Measurements from ENCODE around the gene CNTN6.

The CNTN6 gene

DNA sequence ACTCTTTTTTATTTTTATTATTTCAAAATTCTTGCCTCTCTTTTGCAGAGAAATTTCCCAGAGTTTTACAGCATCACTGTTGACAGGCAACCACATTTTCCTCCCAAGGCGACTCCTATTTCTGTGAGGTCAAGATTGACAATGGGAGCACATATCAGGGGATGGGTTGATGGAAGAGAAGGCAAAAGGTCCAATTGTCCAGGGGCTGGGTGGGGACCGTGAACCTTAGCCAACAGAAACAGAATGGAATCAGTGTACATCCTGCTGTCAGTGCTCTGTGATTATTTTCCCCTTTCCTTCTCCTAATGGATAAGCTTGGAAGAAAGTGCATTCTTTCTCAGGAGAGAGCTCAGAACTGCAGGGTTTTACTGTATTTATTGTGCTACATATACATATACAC is 42.4 kb downstream of the CNTN6 start:
- TF ChIP-seq, protein P1, sequence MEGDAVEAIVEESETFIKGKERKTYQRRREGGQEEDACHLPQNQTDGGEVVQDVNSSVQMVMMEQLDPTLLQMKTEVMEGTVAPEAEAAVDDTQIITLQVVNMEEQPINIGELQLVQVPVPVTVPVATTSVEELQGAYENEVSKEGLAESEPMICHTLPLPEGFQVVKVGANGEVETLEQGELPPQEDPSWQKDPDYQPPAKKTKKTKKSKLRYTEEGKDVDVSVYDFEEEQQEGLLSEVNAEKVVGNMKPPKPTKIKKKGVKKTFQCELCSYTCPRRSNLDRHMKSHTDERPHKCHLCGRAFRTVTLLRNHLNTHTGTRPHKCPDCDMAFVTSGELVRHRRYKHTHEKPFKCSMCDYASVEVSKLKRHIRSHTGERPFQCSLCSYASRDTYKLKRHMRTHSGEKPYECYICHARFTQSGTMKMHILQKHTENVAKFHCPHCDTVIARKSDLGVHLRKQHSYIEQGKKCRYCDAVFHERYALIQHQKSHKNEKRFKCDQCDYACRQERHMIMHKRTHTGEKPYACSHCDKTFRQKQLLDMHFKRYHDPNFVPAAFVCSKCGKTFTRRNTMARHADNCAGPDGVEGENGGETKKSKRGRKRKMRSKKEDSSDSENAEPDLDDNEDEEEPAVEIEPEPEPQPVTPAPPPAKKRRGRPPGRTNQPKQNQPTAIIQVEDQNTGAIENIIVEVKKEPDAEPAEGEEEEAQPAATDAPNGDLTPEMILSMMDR (IDR thresholded peaks at IDR 0.05; ENCODE audit: low read depth, low read length) = no peak
- H3K36me3 ChIP-seq = no peaks in the 10 kb centered on the region
- H3K4me3 ChIP-seq (ENCODE audit: low read depth, low read length) = no peak overlapping the region
- no peaks in the 10 kb centered on the region for H3K9me3 ChIP-seq (ENCODE audit: severe bottlenecking)
- H3K27me3 ChIP-seq (ENCODE audit: insufficient read depth, low read depth, severe bottlenecking) = no peaks in the 10 kb centered on the region
- DNase-seq = no peak
- no peak overlapping the region for H3K27ac ChIP-seq

DNA sequence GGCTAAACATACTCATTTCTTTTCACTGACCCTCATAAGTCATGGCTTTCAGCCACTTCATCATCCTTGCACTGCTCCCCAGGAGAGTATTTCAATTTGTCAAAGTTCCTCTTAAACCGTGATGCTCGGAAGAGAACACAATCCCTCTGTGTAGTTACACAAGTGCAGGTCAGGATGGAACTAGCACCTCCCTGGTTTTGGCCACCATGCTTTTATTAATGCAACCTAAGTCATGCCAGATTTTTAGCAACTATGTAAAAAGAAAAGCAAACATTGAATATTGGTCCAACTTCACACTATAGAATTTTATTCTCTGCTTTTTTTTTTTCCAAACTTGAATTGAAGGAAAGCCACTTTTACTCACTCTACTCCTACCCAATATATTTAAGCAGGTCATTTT is 45.2 kb downstream of the CNTN6 start:
- Histone ChIP-seq H3K27me3 (ENCODE audit: insufficient read depth, low read depth, severe bottlenecking) (no peaks in the 10 kb centered on the region), H3K27ac (no peak overlapping the region), H3K36me3 (no peaks in the 10 kb centered on the region), H3K4me3 (ENCODE audit: low read depth, low read length) (no peak overlapping the region), H3K9me3 (ENCODE audit: severe bottlenecking) (no peaks in the 10 kb centered on the region)
- no peak for DNase-seq
- TF ChIP-seq, protein P1 (IDR thresholded peaks at IDR 0.05; ENCODE audit: low read depth, low read length) = no peak

DNA sequence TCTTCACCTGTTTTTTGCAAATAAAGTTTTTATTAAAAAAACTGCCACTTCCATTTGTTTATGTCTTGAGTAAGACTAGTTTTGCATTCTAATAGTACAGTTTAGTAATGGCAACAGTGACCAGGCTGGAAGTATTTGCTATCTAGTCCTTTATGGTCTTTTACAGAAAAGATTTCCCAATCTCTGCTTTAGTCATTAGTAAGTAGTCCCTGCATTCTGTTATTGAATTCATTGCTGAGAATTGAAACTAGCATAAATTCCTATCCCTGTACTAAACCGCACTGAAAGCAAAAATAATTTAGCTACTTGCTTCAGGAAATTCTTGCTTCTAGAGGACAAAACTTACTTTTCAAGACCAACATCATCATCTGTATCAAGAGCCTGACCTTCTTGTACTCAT is 46.2 kb downstream of the CNTN6 start:
- H3K27ac ChIP-seq = no peak overlapping the region
- no peak for DNase-seq
- no peak overlapping the region for H3K4me3 ChIP-seq (ENCODE audit: low read depth, low read length)
- no peaks in the 10 kb centered on the region for H3K36me3 ChIP-seq
- TF ChIP-seq, protein P1 (IDR thresholded peaks at IDR 0.05; ENCODE audit: low read depth, low read length) = no peak
- H3K27me3 ChIP-seq (ENCODE audit: insufficient read depth, low read depth, severe bottlenecking) = no peaks in the 10 kb centered on the region
- H3K9me3 ChIP-seq (ENCODE audit: severe bottlenecking) = no peaks in the 10 kb centered on the region

DNA sequence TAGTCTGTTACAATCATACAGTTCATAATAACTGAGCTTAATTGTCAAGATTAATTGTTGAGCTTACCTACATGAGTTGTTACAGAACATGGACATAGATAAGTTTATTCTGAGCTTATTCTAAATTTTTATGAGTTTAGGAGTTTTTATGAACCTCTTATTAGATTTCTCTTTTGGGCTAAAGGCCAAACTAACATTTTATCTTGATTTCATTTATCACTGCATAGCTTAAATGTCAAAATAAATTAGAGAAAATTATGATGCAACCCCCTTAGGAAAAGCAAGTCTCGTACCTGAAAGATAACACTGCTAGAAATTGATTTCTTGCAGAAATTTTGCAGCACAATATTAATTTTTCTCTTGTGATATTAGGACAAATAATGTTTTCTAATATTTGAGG is 54.5 kb downstream of the CNTN6 start:
- TF ChIP-seq, protein P1 (IDR thresholded peaks at IDR 0.05; ENCODE audit: low read depth, low read length) = no peak
- Histone ChIP-seq H3K27ac (no peak overlapping the region), H3K9me3 (ENCODE audit: severe bottlenecking) (no peaks in the 10 kb centered on the region)

DNA sequence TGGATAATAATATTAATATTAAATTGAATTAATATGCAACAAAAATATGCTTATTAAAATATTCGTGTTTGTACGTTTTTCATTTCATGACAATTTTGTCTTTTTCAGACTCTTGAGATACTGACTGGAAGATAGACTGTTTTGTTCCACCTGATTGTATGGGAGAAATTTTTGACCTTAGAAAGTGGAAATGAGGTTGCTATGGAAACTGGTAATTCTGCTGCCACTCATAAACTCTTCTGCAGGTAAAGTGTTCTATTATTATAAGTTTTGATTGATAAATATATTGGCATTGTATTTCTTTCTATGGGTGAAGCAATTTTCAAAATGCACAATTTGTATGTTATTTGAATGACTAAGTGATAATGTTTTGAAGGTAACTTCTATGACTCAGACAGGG is 55.0 kb downstream of the CNTN6 start:
- TF ChIP-seq, protein P1 (IDR thresholded peaks at IDR 0.05; ENCODE audit: low read depth, low read length) = no peak
- Histone ChIP-seq H3K27me3 (ENCODE audit: insufficient read depth, low read depth, severe bottlenecking) (no peaks in the 10 kb centered on the region), H3K9me3 (ENCODE audit: severe bottlenecking) (no peaks in the 10 kb centered on the region), H3K4me3 (ENCODE audit: low read depth, low read length) (no peak overlapping the region), H3K27ac (no peak overlapping the region), H3K36me3 (no peaks in the 10 kb centered on the region)
- no peak for DNase-seq

More for the DNA sequence above, 54.5 kb downstream of the CNTN6 start:
- no peaks in the 10 kb centered on the region for H3K36me3 ChIP-seq
- no peak overlapping the region for H3K4me3 ChIP-seq (ENCODE audit: low read depth, low read length)
- H3K27me3 ChIP-seq (ENCODE audit: insufficient read depth, low read depth, severe bottlenecking) = no peaks in the 10 kb centered on the region
- DNase-seq = no peak

DNA sequence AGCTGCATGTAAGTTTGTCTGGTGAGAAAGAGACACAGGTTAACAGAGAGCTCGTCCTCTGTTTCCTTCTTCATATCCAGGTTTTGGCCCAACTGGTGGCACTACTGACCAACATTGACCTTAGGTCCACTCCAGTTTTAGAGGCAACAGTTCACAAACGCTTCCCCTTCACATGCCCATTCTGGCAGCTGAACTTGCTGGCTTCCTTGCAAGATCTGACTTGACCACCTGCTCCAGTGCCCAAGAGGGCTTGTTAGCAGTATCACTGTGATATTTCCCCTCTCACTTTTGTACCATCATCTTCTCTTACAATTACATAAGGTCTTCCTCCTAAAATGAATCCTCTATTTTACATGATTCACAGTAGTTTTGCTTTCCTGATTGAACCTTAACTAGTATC is 71.3 kb downstream of the CNTN6 start:
- Histone ChIP-seq H3K9me3 (ENCODE audit: severe bottlenecking) (no peaks in the 10 kb centered on the region), H3K4me3 (ENCODE audit: low read depth, low read length) (no peak overlapping the region), H3K27me3 (ENCODE audit: insufficient read depth, low read depth, severe bottlenecking) (no peaks in the 10 kb centered on the region), H3K27ac (no peak overlapping the region), H3K36me3 (no peaks in the 10 kb centered on the region)
- TF ChIP-seq, protein P1 (IDR thresholded peaks at IDR 0.05; ENCODE audit: low read depth, low read length) = no peak
- no peak for DNase-seq

All from WERI-Rb-1 (cell line).